ENCODE data around the gene GJB6.

DNA sequence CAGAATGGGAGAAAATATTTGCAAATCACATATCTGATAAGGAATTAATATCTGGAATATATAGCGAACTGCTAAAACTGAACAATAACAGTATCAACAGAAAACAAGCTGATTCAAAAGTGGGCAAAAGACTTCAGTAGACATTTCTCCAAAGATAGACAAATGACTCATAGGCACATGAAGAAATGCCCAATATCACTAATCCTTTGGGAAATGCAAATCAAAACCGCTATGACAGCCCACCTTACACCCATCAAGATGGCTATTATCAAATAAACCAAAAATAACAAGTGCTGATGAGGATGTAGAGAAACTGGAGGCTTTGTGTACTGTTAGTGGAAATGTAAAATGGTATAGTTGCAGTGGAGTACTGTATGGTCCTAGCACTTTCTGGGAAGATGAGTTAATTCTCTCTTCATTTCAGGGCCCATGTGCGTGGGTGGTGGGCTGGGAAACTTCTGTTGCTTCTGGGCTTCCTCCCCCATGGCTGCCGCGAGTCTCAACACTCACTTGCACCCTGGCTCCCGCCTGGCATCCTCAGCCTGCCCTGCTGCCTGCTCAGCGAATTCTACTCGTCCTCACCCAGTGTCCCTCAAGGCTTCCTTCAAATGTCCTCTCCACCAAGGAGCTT lies 58.9 kb downstream of the GJB6 start:
- TF ChIP-seq, protein P1, sequence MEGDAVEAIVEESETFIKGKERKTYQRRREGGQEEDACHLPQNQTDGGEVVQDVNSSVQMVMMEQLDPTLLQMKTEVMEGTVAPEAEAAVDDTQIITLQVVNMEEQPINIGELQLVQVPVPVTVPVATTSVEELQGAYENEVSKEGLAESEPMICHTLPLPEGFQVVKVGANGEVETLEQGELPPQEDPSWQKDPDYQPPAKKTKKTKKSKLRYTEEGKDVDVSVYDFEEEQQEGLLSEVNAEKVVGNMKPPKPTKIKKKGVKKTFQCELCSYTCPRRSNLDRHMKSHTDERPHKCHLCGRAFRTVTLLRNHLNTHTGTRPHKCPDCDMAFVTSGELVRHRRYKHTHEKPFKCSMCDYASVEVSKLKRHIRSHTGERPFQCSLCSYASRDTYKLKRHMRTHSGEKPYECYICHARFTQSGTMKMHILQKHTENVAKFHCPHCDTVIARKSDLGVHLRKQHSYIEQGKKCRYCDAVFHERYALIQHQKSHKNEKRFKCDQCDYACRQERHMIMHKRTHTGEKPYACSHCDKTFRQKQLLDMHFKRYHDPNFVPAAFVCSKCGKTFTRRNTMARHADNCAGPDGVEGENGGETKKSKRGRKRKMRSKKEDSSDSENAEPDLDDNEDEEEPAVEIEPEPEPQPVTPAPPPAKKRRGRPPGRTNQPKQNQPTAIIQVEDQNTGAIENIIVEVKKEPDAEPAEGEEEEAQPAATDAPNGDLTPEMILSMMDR (conservative IDR thresholded peaks at IDR 0.05 in 1 of 2, IDR thresholded peaks at IDR 0.05 in 1 of 2; ENCODE audit: low read depth in 1 of 2, low read length in 2 of 2): no peak
- no peak for TF ChIP-seq EZH2 (IDR thresholded peaks at IDR 0.05; ENCODE audit: low read length, missing control alignments)
